Measurements from ENCODE around the gene RBM33. TPM values are rescaled to one million over a fixed set of nuclear protein-coding genes. Genes with fewer than 3 reads are reported as not detected.

The RBM33 gene, protein sequence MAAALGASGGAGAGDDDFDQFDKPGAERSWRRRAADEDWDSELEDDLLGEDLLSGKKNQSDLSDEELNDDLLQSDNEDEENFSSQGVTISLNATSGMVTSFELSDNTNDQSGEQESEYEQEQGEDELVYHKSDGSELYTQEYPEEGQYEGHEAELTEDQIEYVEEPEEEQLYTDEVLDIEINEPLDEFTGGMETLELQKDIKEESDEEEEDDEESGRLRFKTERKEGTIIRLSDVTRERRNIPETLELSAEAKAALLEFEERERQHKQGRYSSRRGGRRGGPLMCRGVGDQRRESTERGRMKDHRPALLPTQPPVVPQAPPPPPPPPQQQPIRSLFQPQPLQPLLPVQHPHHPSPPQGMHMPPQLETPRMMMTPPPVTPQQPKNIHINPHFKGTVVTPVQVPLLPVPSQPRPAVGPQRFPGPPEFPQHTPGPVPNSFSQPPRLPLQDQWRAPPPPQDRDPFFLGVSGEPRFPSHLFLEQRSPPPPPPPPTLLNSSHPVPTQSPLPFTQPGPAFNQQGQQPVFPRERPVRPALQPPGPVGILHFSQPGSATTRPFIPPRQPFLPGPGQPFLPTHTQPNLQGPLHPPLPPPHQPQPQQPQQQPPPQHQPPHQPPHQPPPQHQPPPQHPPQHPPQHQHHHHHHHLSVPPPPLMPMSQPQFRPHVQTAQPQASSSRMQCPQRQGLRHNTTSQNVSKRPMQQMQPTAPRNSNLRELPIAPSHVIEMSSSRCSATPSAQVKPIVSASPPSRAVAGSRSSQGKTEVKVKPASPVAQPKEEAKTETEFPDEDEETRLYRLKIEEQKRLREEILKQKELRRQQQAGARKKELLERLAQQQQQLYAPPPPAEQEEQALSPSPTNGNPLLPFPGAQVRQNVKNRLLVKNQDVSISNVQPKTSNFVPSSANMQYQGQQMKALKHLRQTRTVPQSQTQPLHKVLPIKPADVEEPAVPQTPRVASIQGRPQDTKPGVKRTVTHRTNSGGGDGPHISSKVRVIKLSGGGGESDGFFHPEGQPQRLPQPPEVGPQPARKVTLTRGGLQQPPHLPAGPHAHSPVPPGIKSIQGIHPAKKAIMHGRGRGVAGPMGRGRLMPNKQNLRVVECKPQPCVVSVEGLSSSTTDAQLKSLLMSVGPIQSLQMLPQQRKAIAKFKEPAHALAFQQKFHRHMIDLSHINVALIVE
- total RNA-seq (ENCODE audit: low replicate concordance) = 21.9 and 72.1 TPM in 2 replicates

DNA sequence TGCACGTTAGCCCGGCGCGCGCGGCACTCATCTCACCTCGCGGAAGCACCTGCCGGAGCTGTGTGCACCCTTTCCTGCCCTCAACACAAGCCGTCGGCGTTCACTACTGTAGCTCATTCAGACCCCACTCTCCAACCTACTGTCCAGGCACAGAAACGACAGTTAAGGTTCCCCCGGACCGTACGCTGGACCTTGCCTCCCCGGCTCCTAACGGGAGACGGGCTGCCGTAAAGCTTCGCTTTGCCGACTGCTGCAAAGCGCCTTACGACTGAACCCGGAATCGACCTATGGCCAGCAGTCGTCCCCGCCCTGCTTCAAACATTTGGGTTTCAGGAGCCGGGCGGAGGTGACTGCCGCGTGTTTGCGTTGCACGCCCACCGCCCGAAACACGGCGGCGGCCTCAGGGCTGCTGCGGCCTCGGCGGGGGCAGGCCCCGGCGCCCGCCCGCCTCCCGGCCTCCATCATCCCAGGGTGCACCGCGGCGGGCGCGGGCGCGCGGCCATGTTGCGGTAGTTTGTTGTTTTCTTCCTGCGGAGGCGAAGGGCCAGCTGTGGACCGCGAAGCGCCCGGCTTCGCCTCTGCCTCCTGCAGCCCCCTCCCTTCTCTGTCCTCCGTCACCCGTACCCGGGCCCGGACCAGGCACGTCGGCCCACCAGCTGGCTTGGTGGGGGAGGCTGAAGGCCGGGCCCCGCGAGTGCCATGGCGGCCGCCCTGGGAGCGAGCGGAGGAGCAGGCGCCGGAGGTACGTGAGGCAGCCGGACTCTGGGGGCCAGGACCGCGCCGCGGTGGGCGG lies at the start of gene RBM33:
Gene RBM33, plus strand, starts transcription at position 484 of the 793 bp plus-strand sequence. Its CDS starts 216 bp downstream, at position 700.
- H3K4me3 ChIP-seq (ENCODE audit: low read depth, low read length) = peak within 1 kb of the TSS; percentile 99
- TF ChIP-seq, protein P1, sequence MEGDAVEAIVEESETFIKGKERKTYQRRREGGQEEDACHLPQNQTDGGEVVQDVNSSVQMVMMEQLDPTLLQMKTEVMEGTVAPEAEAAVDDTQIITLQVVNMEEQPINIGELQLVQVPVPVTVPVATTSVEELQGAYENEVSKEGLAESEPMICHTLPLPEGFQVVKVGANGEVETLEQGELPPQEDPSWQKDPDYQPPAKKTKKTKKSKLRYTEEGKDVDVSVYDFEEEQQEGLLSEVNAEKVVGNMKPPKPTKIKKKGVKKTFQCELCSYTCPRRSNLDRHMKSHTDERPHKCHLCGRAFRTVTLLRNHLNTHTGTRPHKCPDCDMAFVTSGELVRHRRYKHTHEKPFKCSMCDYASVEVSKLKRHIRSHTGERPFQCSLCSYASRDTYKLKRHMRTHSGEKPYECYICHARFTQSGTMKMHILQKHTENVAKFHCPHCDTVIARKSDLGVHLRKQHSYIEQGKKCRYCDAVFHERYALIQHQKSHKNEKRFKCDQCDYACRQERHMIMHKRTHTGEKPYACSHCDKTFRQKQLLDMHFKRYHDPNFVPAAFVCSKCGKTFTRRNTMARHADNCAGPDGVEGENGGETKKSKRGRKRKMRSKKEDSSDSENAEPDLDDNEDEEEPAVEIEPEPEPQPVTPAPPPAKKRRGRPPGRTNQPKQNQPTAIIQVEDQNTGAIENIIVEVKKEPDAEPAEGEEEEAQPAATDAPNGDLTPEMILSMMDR (IDR thresholded peaks at IDR 0.05; ENCODE audit: insufficient read depth, low read length) = no peak
- peak; percentile 81 for DNase-seq (ENCODE audit: low read depth)

DNA sequence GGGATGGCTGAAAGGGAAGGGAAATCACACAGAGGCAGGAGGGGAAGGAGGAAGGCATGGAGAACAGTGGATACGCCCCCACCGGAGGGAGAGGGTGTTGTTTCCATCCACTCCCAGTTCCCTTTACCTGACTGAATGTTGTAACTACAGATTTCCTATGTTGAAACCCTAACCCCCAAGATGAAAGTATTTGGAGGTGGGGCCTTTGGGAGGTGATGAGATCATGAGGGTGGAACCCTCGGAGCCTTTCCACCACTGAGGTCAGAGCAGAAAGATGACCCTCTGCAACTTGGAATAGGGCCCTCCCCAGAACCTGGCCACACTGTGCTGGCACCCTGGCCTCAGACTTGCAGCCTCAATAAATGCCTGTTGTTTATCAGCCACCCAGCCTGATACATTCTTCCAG lies 49.5 kb upstream of the RBM33 start:
- TF ChIP-seq, protein P1 (IDR thresholded peaks at IDR 0.05; ENCODE audit: insufficient read depth, low read length) = no peak
- peak; percentile 13 for DNase-seq (ENCODE audit: low read depth)
- H3K4me3 ChIP-seq (ENCODE audit: low read depth, low read length) = no peak overlapping the region

DNA sequence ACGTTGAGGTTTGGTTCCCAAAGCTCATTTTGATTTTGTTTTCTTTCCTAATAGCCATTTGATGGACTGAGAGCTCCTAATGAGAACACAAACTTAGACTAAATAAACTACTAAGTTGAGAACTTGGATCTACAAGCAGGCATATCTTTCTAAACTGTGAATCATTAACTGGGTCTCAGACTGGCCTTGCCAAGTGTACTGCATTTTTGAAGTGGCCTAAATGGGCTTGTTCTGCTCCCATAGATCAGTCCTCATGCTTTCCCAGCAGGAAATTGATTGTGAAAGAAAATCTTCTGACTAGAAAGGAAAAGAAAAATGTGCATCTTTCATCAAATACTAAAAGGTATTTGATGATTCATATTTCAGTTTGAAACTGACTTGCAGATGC lies 46.7 kb upstream of the RBM33 start:
- DNase-seq (ENCODE audit: low read depth) = peak; percentile 39
- TF ChIP-seq, protein P1 (IDR thresholded peaks at IDR 0.05; ENCODE audit: insufficient read depth, low read length) = no peak
- no peak overlapping the region for H3K4me3 ChIP-seq (ENCODE audit: low read depth, low read length)

DNA sequence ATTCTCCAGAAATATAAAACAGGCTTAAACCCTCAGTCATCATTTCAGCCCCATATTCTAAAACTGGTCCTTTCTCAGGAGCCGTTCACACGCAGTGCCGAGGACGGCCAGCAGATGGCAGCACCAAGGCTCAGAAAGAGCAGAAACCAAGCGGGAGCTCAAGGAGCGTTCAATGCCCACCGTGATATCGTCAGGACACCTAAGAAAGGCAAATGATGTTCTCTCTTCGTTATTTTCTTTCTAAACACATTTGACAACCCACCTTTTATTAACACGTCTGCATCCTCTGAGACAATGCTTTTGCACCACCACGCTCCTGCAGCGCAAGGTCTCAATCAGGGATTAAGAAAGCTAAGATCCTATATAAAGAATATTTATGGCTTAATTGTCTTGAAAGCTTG lies 45.7 kb upstream of the RBM33 start:
- no peak overlapping the region for H3K4me3 ChIP-seq (ENCODE audit: low read depth, low read length)
- TF ChIP-seq, protein P1 (IDR thresholded peaks at IDR 0.05; ENCODE audit: insufficient read depth, low read length) = peak; percentile 99
- peak; percentile 75 for DNase-seq (ENCODE audit: low read depth)

DNA sequence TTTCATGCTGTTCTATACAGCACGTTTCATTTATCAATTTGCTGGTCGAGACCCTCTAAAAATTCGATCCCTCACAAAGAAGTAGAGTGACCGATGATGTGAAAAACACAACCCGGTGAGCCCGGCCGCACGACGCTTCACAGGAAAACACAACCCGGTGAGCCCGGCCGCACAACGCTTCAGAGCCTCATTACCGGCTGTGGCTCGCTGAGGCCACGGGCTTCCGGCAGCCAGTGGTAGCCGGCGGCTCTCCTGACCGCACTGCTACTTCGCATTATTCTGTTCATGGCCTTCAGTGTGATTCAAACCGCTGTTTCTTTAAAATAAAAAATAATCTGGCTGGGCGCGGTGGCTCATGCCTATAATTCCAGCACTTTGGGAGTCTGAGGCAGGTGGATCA lies 42.3 kb upstream of the RBM33 start:
- TF ChIP-seq, protein P1 (IDR thresholded peaks at IDR 0.05; ENCODE audit: insufficient read depth, low read length) = no peak
- H3K4me3 ChIP-seq (ENCODE audit: low read depth, low read length) = no peak overlapping the region
- DNase-seq (ENCODE audit: low read depth) = no peak

DNA sequence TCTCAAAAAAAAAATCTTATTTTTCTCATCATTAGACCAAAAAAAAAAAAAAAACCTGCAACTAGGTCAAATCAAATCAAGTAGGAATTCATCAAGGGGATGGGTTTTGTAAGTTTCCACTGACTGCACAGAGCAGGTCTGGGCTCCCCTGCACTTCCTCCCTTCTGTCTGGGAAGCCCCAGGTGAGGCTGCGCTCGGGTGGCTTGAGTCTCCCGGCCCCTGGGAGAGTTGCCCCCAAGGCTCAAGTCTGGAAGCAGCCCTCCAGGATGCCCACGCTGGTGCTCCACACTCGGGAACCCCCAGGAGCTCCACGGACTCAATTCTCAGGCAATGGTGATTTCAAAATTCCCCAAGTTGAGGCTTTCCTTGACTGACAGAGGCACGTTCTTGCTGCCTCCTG lies 41.7 kb upstream of the RBM33 start:
- no peak overlapping the region for H3K4me3 ChIP-seq (ENCODE audit: low read depth, low read length)
- no peak for DNase-seq (ENCODE audit: low read depth)
- TF ChIP-seq, protein P1 (IDR thresholded peaks at IDR 0.05; ENCODE audit: insufficient read depth, low read length) = no peak

Data from fibroblast of the aortic adventitia (primary cell).